PC-3 (cell line): Measurements from ENCODE around the gene HHAT.

Experiments
- CTCF ChIP-seq: fragments of 300-600 bp; sonication (generic); conservative IDR thresholded peaks from 2 replicates; pipeline ENCODE4 v1.5.1; 2017; ENCODE audit warnings: antibody characterized with exemption, low read depth, mild to moderate bottlenecking, low read length
- EZH2 ChIP-seq: fragments of 300-600 bp; sonication (generic); IDR thresholded peaks from one replicate; pipeline ENCODE4 v1.6.1; 2017; ENCODE audit warnings: antibody characterized with exemption, mild to moderate bottlenecking, low read length; ENCODE audit not compliant: unreplicated experiment
- EZH2phosphoT487 ChIP-seq: fragments of 300-600 bp; sonication (generic); IDR thresholded peaks from 2 replicates; pipeline ENCODE4 v1.6.1; 2018; ENCODE audit warnings: mild to moderate bottlenecking, antibody characterized with exemption, low read length, borderline replicate concordance

- no peak for TF ChIP-seq EZH2
- no peak for TF ChIP-seq CTCF
- TF ChIP-seq EZH2phosphoT487 = no peak
Measured at GRCh38 chr1:210600421-210601159, 271.9 kb downstream of the HHAT start.
